Stimulated activated CD8-positive, alpha-beta memory T cell treated with anti-CD3 and anti-CD28 coated beads, Interleukin-12 subunit alpha, Interleukin-12 subunit beta, amount 100 ng/mL, for 4 hours (primary cell): ENCODE data around the gene SLC47A2.
A peak's percentile ranks its signal among the peaks of the same experiment; 100 is the strongest.

Experiments used
- DNase-seq: peaks from one replicate; pipeline ENCODE4 v3.0.0-alpha.2; 2020; ENCODE audit warnings: low read depth

The SLC47A2 gene

GRCh38 chr17:19728084-19728495, 11.7 kb upstream of the SLC47A2 start:
- DNase-seq, result no peak

GRCh38 chr17:19727501-19728078, 11.2 kb upstream of the SLC47A2 start:
- DNase-seq, result no peak

- no peak for DNase-seq
These were observed 10.4 kb upstream of the SLC47A2 start for GRCh38 chr17:19726631-19727376.

GRCh38 chr17:19725486-19725885, 9.1 kb upstream of the SLC47A2 start:
- no peak for DNase-seq

- DNase-seq, result peak; percentile 29
These were observed 8.4 kb upstream of the SLC47A2 start for GRCh38 chr17:19724501-19725420.

GRCh38 chr17:19723964-19724363, 7.6 kb upstream of the SLC47A2 start:
- DNase-seq, result no peak

GRCh38 chr17:19720631-19721426, 4.4 kb upstream of the SLC47A2 start:
- no peak for DNase-seq

- no peak for DNase-seq
These were observed 3.8 kb upstream of the SLC47A2 start for GRCh38 chr17:19720210-19720475.

- DNase-seq, result no peak
These were observed 3.2 kb upstream of the SLC47A2 start for GRCh38 chr17:19719355-19720209.

- no peak for DNase-seq
These were observed 2.4 kb upstream of the SLC47A2 start for GRCh38 chr17:19718613-19719354.

GRCh38 chr17:19718041-19718612, 1.7 kb upstream of the SLC47A2 start:
- no peak for DNase-seq

- DNase-seq, result no peak
These were observed 1.1 kb upstream of the SLC47A2 start for GRCh38 chr17:19717411-19717908.

GRCh38 chr17:19717031-19717360, 612 bp upstream of the SLC47A2 start:
- no peak for DNase-seq

GRCh38 chr17:19714542-19715411, 1.6 kb downstream of the SLC47A2 start:
- DNase-seq, result no peak

- DNase-seq, result no peak
These were observed 2.5 kb downstream of the SLC47A2 start for GRCh38 chr17:19713901-19714361.

GRCh38 chr17:19713462-19713861, 2.9 kb downstream of the SLC47A2 start:
- no peak for DNase-seq

- DNase-seq, result no peak
These were observed 3.9 kb downstream of the SLC47A2 start for GRCh38 chr17:19712436-19713004.

- no peak for DNase-seq
These were observed 6.5 kb downstream of the SLC47A2 start for GRCh38 chr17:19709841-19710240.
